GM18520 (cell line): ENCODE results near the gene PTPRE.

Experiments
- ATAC-seq: cut with Tn5 transposase; IDR thresholded peaks from one replicate; pipeline ENCODE4 v1.9.1; 2021; ENCODE audit not compliant: unreplicated experiment

The PTPRE gene

GRCh38 chr10:127997271-127997670, 90.4 kb downstream of the PTPRE start:
- ATAC-seq, result no peak

DNA sequence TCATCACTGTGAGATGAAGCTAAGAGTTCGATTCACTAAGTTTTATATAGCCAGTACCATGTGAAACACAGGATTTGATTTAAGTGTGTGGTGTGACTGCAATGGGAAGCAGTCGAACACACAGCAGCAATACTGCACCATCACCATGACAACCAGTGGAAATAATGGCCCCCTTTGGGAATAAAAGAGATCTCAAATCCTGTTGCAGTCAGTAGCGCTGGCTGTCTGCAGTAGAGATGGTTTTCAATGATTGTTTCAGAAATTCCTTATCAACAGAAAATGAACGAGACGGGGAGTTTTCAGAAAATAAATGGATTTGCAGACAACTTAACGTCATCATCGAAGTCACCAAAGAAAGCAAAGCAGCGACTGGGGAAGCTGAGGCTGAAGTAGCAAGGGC, 91.0 kb downstream of the PTPRE start:
- no peak for ATAC-seq

GRCh38 chr10:127998501-127999144, 91.7 kb downstream of the PTPRE start:
- no peak for ATAC-seq

DNA sequence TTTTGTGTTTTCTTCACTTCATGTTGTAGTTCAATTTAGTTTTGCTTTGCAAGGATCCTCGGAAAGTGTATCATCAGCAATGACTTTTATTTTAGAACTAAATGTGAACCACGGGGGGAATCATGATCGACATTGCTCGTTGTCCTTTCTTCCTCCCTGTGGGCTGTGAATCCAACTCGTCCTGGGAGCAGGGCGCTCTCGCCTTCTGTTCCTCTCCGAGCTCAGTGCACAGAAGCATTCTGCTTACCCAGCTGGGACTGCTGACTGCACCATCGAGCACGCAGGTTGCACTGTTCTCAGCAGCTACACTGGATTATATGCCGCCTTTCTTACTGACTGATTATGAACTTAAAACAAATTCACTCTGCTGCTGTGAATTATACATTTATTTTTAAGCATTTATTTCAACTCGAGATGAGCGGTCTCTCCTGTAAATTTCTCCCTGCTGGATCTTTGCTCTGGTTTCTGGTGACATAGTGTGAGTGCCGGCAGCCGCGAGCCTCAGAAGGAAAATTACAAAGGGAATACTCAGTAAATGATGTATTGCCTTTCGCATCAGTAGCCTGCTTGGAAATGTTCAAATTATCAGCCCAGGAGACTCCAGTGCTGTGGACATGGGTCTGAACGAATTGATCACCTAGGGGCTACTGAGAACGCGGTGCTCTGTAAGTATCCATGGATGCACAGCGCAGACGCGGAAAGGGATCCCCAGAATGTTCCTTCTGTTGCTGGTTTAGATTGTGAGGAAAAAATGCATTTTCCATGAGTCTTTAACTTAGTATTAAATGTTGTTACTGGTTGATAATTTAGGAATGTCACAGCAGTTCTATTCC, 92.6 kb downstream of the PTPRE start:
- no peak for ATAC-seq

GRCh38 chr10:128000471-128001362, 93.8 kb downstream of the PTPRE start:
- ATAC-seq, result no peak

DNA sequence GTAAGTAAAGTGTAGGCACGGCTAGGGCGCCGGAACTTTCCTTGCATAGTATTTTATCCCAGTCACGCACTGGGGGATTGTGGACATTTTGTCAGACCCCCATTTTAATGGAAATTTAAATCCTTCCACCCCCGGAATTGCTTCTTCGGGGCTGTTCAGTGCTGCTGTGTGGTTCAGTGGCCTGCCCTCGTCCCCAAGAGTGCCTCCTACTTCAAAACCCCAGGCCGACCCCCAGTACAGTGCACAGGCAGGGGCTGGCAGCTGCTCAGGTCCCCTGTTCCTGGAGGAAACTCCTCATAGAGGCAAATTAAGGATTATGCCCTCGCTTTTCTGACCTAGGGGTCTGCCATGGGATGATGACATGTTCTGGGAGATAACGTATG, 94.5 kb downstream of the PTPRE start:
- ATAC-seq, result no peak

DNA sequence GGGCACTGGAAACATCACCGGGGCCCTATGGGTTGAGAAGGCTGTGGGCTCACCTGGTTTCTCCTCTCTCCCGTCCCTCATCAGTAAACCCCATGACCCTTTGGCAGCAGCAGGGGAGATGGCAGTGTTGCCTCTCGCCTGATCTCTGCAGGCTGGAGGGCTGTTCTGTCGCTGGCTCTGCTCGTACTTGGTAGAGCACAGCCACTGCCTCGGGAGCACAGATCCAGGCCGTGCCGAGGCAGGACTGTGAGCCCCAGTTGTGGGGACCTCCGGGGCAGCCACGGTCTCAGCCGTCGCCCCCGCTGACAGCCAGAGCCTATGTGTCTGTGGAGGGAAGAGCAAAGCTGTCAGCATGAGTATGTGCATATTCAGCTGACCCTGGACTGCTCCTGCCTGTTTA, 94.9 kb downstream of the PTPRE start:
- ATAC-seq, result no peak

DNA sequence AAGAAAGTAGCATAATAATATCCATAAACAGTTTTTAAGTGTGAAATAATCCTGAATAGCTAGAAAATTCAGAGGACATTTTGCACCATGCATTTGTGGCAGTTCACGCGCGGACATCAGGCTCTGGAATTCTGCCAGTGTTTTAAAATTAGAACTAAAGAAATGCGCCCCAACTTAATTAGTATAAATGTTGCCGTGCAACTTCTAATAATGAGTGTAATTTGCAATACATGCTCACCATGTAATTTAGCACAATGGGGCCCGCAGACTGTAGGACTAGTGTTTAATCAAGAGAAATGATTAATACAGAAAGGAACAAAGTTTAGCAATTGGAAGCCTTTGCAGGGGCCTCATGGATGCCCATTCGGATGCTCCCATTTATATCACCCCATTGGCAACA, 96.6 kb downstream of the PTPRE start:
- no peak for ATAC-seq

- no peak for ATAC-seq
Measured at GRCh38 chr10:128005858-128006257, 99.0 kb downstream of the PTPRE start.

DNA sequence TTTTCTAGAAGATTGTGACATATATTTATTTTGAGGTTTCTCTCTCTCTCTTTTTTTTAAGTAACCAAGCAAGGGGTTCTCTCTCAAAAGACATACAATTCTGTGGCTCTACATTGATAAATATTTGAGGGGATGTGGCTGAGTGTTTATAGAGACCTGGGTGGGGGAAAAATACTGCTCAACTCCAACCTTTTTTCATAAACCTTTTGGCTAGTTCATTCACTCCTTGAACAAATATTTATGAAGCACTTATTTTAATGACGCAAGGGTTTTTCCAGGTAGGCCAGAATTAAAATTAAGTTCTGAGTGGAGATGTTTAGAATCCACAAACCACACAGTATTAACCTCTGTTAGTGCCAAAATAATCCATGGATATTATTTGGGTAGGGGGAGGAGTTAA, 100.2 kb downstream of the PTPRE start:
- ATAC-seq, result no peak

DNA sequence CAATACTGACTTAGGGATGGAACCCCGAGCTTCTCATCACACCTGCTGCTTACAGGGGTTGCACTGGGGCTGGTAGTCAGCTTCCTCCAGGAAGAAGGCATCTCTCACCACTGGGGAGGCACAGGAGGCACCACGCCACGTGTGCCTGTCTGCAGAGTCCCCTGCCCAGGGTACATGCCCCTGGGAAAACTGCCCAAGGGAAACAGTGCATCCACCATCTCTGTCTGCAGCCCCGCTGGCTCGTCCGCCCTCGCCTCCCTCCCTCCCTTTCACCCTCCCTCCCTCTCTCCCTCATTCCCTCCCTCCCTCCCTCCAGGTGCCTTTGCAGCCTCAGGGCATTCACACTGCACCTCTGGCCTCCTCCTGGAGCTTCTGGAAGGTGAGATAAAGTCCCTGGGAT, 101.1 kb downstream of the PTPRE start:
- no peak for ATAC-seq

- no peak for ATAC-seq
Measured at GRCh38 chr10:128008521-128009250, 101.8 kb downstream of the PTPRE start.

GRCh38 chr10:128009372-128010126, 102.6 kb downstream of the PTPRE start:
- ATAC-seq, result no peak

GRCh38 chr10:128011059-128011979, 104.4 kb downstream of the PTPRE start:
- ATAC-seq, result peak; percentile 69

- ATAC-seq, result no peak
Measured at GRCh38 chr10:128013626-128014025, 106.7 kb downstream of the PTPRE start.

DNA sequence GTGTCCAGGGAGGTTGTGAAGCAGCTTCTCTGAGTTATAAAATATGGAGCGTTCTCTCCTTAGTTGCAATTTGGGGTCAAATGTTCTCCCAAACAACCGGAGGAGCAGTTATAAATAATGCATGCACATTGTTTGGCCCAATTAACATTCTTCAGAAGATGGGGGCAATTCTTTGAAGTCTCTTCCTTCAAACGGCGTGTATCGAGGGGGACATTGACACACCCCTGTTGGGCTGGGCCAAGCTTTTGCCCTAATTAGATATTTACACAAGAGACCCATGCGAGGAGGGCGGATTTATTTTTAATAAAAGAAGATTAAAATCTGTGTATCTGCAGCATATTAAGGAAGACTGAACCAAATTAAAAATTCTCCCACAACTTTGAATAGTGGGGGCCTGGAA, 107.3 kb downstream of the PTPRE start:
- ATAC-seq, result no peak

- no peak for ATAC-seq
Measured at GRCh38 chr10:128016423-128017060, 109.6 kb downstream of the PTPRE start.

DNA sequence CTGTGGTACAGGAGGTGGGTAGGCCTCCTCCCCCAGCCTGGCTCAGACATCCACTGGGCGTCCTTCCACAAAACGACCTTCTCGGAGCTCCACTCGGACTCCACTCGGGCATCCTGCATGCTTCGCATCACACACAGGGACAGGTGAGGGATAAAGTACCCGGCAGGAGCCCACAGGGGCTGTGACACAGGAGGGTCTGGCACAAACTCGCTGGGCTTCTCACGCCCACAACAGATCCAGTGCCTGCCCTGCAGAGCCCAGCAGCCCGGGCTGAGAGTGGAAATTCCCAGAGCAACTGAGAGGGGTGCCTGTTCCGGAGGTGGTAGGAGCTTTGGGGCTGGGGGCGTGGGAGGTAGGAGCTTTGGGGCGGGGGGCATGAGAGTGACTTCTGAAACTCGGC, 110.9 kb downstream of the PTPRE start:
- no peak for ATAC-seq

DNA sequence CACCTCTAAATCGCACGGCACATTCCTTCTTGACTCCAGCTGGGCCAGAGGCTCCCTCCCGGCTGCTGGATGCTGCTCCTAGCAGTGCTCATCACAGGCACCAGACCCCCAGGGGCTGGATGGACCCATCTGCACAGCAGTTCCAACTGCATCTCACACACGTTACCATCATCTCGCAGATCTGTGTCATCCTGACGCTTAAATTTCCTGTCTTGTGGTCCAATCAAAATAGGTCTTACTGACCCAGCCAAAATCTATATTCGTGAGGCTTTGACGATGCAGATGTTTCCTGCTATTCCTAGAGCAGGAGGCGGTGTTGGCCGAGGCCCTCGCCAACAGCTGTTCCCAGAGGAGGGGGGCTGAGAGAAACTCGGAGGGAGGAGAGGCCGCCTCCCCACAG, 111.3 kb downstream of the PTPRE start:
- no peak for ATAC-seq
